ENCODE results near the gene GEMIN5.

DNA sequence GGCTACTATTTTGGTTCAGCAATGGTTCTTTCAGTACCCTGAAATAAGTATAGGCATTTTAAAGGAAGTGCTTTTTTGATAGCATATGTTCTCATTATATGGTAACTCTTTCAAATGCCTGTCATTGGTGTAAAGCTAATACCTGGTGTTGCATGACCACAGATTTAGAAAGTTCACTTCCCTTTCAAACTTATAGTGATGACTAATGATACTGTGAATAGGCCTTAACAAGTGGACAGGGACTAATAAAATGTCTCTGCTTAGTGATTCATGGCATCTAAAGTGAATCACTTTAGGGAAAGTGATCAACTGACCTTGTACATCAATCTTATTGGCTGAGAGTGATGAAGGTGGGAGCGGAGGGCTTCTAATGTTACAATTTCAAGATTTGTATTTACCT is 24.5 kb upstream of the GEMIN5 start:
- TF ChIP-seq CTCF (conservative IDR thresholded peaks at IDR 0.05; ENCODE audit: low read depth, low read length), result no peak
- no peak for TF ChIP-seq CEBPB (IDR thresholded peaks at IDR 0.05; ENCODE audit: low read depth, low read length)
- TF ChIP-seq, protein P1, sequence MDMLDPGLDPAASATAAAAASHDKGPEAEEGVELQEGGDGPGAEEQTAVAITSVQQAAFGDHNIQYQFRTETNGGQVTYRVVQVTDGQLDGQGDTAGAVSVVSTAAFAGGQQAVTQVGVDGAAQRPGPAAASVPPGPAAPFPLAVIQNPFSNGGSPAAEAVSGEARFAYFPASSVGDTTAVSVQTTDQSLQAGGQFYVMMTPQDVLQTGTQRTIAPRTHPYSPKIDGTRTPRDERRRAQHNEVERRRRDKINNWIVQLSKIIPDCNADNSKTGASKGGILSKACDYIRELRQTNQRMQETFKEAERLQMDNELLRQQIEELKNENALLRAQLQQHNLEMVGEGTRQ (IDR thresholded peaks at IDR 0.05; ENCODE audit: low read depth, low read length), result no peak
- no peak for TF ChIP-seq POLR2A (IDR thresholded peaks at IDR 0.05; ENCODE audit: low read depth, low read length)
- no peak for TF ChIP-seq MXI1 (IDR thresholded peaks at IDR 0.05; ENCODE audit: borderline replicate concordance, low read depth, low read length)
- no peak for TF ChIP-seq BHLHE40 (IDR thresholded peaks at IDR 0.05; ENCODE audit: low read depth, low read length)
- no peak for TF ChIP-seq MAFK (IDR thresholded peaks at IDR 0.05; ENCODE audit: low read depth, low read length)
- TF ChIP-seq SMC3 (IDR thresholded peaks at IDR 0.05; ENCODE audit: low read depth, low read length), result no peak
- no peak for TF ChIP-seq FOS (IDR thresholded peaks at IDR 0.05; ENCODE audit: low read depth, low read length)
- TF ChIP-seq RCOR1 (IDR thresholded peaks at IDR 0.05; ENCODE audit: insufficient replicate concordance, low read length), result no peak
- no peak for TF ChIP-seq RAD21 (IDR thresholded peaks at IDR 0.05; ENCODE audit: low read length)
- TF ChIP-seq, protein P2, sequence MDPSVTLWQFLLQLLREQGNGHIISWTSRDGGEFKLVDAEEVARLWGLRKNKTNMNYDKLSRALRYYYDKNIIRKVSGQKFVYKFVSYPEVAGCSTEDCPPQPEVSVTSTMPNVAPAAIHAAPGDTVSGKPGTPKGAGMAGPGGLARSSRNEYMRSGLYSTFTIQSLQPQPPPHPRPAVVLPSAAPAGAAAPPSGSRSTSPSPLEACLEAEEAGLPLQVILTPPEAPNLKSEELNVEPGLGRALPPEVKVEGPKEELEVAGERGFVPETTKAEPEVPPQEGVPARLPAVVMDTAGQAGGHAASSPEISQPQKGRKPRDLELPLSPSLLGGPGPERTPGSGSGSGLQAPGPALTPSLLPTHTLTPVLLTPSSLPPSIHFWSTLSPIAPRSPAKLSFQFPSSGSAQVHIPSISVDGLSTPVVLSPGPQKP (IDR thresholded peaks at IDR 0.05; ENCODE audit: borderline replicate concordance, low read depth, low read length), result no peak
- no peak for TF ChIP-seq MAZ (IDR thresholded peaks at IDR 0.05; ENCODE audit: borderline replicate concordance, low read depth, low read length)
- TF ChIP-seq CHD1 (IDR thresholded peaks at IDR 0.05; ENCODE audit: low read depth, low read length), result no peak

Measured in IMR-90 (cell line).